C4-2B (cell line): ENCODE measurements around the gene KISS1R.

ENCODE experiments used
- H3K27ac ChIP-seq: fragments of 450-650 bp; 2 replicates; pipeline ENCODE4 v1.5.1; 2017
- CTCF ChIP-seq: fragments of 450-650 bp; conservative IDR thresholded peaks from 2 replicates; pipeline ENCODE4 v1.5.1; 2017; ENCODE audit warnings: mild to moderate bottlenecking
- ZFX ChIP-seq: fragments of 450-650 bp; IDR thresholded peaks from 2 replicates; pipeline ENCODE4 v1.6.1; 2017

KISS1R gene

GRCh38 chr19:916645-917322, 349 bp upstream of the KISS1R start:
- TF ChIP-seq CTCF = no peak
- H3K27ac ChIP-seq = no peak overlapping the region

- H3K27ac ChIP-seq = no peak overlapping the region
- no peak for TF ChIP-seq ZFX
- TF ChIP-seq CTCF = no peak
Observed at GRCh38 chr19:918152-918437, 962 bp downstream of the KISS1R start.

- TF ChIP-seq ZFX = no peak
- no peak for TF ChIP-seq CTCF
- no peak overlapping the region for H3K27ac ChIP-seq
Observed at GRCh38 chr19:918481-919198, 1.5 kb downstream of the KISS1R start.

- no peak overlapping the region for H3K27ac ChIP-seq
- no peak for TF ChIP-seq ZFX
- no peak for TF ChIP-seq CTCF
Observed at GRCh38 chr19:919199-920050, 2.3 kb downstream of the KISS1R start.

- TF ChIP-seq ZFX (0 out of 2 replicates have a peak, but pooled peaks have one; percentile 22), CTCF (no peak)
- no peak overlapping the region for H3K27ac ChIP-seq
Observed at GRCh38 chr19:920051-920864, 3.1 kb downstream of the KISS1R start.

GRCh38 chr19:924553-925086, 7.5 kb downstream of the KISS1R start:
- TF ChIP-seq ZFX (no peak), CTCF (no peak)
- H3K27ac ChIP-seq = peak overlapping the region; percentile 91
